ENCODE measurements around the gene FUCA1.

Gene FUCA1

GRCh38 chr1:23801338-23801748 is 66.7 kb downstream of the FUCA1 start:
- TF ChIP-seq ZFP30 (CRISPR knock-in tag; IDR thresholded peaks at IDR 0.05): no peak
- TF ChIP-seq GLIS3 (CRISPR knock-in tag; IDR thresholded peaks at IDR 0.05): no peak
- no peak for TF ChIP-seq ZNF8 (CRISPR knock-in tag; IDR thresholded peaks at IDR 0.05)
- TF ChIP-seq, protein P1, sequence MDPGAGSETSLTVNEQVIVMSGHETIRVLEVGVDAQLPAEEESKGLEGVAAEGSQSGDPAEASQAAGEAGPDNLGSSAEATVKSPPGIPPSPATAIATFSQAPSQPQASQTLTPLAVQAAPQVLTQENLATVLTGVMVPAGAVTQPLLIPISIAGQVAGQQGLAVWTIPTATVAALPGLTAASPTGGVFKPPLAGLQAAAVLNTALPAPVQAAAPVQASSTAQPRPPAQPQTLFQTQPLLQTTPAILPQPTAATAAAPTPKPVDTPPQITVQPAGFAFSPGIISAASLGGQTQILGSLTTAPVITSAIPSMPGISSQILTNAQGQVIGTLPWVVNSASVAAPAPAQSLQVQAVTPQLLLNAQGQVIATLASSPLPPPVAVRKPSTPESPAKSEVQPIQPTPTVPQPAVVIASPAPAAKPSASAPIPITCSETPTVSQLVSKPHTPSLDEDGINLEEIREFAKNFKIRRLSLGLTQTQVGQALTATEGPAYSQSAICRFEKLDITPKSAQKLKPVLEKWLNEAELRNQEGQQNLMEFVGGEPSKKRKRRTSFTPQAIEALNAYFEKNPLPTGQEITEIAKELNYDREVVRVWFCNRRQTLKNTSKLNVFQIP (CRISPR knock-in tag; IDR thresholded peaks at IDR 0.05; ENCODE audit: borderline replicate concordance, low read depth): no peak
- TF ChIP-seq ESRRG (CRISPR knock-in tag; IDR thresholded peaks at IDR 0.05): no peak
- no peak for TF ChIP-seq ZC3H10 (CRISPR knock-in tag; IDR thresholded peaks at IDR 0.05)
- no peak for TF ChIP-seq ARNTL (CRISPR knock-in tag; IDR thresholded peaks at IDR 0.05; ENCODE audit: borderline replicate concordance, low read depth)
- TF ChIP-seq CSDC2 (CRISPR knock-in tag; IDR thresholded peaks at IDR 0.05): no peak
- TF ChIP-seq RARB (CRISPR knock-in tag; IDR thresholded peaks at IDR 0.05): no peak
- TF ChIP-seq TSHZ2 (CRISPR knock-in tag; IDR thresholded peaks at IDR 0.05): no peak
- TF ChIP-seq ZFP3 (CRISPR knock-in tag; IDR thresholded peaks at IDR 0.05): no peak
- TF ChIP-seq, protein P2, sequence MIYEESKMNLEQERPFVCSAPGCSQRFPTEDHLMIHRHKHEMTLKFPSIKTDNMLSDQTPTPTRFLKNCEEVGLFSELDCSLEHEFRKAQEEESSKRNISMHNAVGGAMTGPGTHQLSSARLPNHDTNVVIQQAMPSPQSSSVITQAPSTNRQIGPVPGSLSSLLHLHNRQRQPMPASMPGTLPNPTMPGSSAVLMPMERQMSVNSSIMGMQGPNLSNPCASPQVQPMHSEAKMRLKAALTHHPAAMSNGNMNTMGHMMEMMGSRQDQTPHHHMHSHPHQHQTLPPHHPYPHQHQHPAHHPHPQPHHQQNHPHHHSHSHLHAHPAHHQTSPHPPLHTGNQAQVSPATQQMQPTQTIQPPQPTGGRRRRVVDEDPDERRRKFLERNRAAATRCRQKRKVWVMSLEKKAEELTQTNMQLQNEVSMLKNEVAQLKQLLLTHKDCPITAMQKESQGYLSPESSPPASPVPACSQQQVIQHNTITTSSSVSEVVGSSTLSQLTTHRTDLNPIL (CRISPR knock-in tag; IDR thresholded peaks at IDR 0.05; ENCODE audit: low read depth): no peak
- TF ChIP-seq BACH2 (CRISPR knock-in tag; IDR thresholded peaks at IDR 0.05; ENCODE audit: borderline replicate concordance): no peak
- TF ChIP-seq TOX (CRISPR knock-in tag; IDR thresholded peaks at IDR 0.05; ENCODE audit: borderline replicate concordance): no peak
- ATAC-seq: no peak; the same call in 2 of the 3 replicates

- TF ChIP-seq TOX (CRISPR knock-in tag; IDR thresholded peaks at IDR 0.05; ENCODE audit: borderline replicate concordance) (no peak), TCF4 (CRISPR knock-in tag; IDR thresholded peaks at IDR 0.05; ENCODE audit: borderline replicate concordance) (no peak), GLIS3 (CRISPR knock-in tag; IDR thresholded peaks at IDR 0.05) (peak; percentile 71; the same call in 1 of the 2 replicates), ZNF565 (CRISPR knock-in tag; conservative IDR thresholded peaks at IDR 0.05; ENCODE audit: low read depth) (no peak), ZFP30 (CRISPR knock-in tag; IDR thresholded peaks at IDR 0.05) (no peak), BACH2 (CRISPR knock-in tag; IDR thresholded peaks at IDR 0.05; ENCODE audit: borderline replicate concordance) (no peak)
- TF ChIP-seq, protein P1 (CRISPR knock-in tag; IDR thresholded peaks at IDR 0.05; ENCODE audit: borderline replicate concordance, low read depth): no peak
- TF ChIP-seq, protein P3, sequence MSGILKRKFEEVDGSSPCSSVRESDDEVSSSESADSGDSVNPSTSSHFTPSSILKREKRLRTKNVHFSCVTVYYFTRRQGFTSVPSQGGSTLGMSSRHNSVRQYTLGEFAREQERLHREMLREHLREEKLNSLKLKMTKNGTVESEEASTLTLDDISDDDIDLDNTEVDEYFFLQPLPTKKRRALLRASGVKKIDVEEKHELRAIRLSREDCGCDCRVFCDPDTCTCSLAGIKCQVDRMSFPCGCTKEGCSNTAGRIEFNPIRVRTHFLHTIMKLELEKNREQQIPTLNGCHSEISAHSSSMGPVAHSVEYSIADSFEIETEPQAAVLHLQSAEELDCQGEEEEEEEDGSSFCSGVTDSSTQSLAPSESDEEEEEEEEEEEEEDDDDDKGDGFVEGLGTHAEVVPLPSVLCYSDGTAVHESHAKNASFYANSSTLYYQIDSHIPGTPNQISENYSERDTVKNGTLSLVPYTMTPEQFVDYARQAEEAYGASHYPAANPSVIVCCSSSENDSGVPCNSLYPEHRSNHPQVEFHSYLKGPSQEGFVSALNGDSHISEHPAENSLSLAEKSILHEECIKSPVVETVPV (CRISPR knock-in tag; IDR thresholded peaks at IDR 0.05): peak; percentile 45; the same call in 1 of the 2 replicates
- peak; percentile 87 for ATAC-seq
These were observed 67.4 kb downstream of the FUCA1 start, which contains the start of gene GALE for GRCh38 chr1:23800400-23801337. GALE (minus strand) TSS chr1:23800754; CDS start chr1:23799007, 1,747 bp downstream.
